ENCODE data around the gene MACROD2.

DNA sequence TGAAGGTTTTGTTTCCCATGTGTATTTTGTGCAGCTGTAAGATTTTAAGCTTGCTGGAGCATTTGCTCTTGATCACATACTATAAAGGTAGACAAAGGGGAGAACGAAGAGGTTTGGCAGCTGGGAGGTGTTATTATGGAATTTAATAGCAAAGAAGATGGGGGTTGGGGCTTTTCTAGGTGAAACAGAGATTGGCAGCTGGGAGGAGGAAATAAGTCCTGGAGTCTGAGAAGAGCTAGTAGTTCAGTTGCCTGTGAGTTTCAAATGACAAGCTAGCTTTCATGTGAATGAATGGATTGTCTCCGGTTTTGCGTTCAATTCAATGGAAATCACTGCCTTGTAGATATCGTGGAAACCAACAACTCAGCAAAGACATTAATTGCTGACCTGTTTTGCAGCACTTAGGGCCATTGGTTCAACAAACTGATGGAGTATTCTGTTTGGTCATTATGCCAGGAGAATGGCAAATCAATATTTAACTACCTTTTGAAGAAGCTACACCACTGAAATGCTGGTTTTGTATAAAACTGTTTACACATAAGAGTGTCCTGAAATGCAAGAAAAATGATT lies 380.2 kb downstream of the MACROD2 start:
- no peak for TF ChIP-seq POLR2AphosphoS5 (IDR thresholded peaks at IDR 0.05; ENCODE audit: low read depth)
- TF ChIP-seq, protein P1, sequence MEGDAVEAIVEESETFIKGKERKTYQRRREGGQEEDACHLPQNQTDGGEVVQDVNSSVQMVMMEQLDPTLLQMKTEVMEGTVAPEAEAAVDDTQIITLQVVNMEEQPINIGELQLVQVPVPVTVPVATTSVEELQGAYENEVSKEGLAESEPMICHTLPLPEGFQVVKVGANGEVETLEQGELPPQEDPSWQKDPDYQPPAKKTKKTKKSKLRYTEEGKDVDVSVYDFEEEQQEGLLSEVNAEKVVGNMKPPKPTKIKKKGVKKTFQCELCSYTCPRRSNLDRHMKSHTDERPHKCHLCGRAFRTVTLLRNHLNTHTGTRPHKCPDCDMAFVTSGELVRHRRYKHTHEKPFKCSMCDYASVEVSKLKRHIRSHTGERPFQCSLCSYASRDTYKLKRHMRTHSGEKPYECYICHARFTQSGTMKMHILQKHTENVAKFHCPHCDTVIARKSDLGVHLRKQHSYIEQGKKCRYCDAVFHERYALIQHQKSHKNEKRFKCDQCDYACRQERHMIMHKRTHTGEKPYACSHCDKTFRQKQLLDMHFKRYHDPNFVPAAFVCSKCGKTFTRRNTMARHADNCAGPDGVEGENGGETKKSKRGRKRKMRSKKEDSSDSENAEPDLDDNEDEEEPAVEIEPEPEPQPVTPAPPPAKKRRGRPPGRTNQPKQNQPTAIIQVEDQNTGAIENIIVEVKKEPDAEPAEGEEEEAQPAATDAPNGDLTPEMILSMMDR (conservative IDR thresholded peaks at IDR 0.05; ENCODE audit: low read depth in 2 of 2): no peak
- no peak for TF ChIP-seq EZH2phosphoT487 (IDR thresholded peaks at IDR 0.05; ENCODE audit: unreplicated experiment)
- TF ChIP-seq EZH2 (IDR thresholded peaks at IDR 0.05; ENCODE audit: low read depth, unreplicated experiment): no peak
- TF ChIP-seq, protein P2, sequence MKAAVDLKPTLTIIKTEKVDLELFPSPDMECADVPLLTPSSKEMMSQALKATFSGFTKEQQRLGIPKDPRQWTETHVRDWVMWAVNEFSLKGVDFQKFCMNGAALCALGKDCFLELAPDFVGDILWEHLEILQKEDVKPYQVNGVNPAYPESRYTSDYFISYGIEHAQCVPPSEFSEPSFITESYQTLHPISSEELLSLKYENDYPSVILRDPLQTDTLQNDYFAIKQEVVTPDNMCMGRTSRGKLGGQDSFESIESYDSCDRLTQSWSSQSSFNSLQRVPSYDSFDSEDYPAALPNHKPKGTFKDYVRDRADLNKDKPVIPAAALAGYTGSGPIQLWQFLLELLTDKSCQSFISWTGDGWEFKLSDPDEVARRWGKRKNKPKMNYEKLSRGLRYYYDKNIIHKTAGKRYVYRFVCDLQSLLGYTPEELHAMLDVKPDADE (IDR thresholded peaks at IDR 0.05): no peak

Measured in GM23338 (cell line).